Right cardiac atrium (tissue), 5 donors: ENCODE results near the gene INSL3. TPM values are rescaled to one million over a fixed set of nuclear protein-coding genes. Genes with fewer than 3 reads are reported as not detected.

Experiments
- ATAC-seq, 2 donors: fragments of 200-7000 bp; cut with Tn5 transposase; one replicate each; pipeline versions ENCODE4 v1.8.0 to v1.9.1; 2020; ENCODE audit warnings: moderate library complexity in 2 of 2, mild to moderate bottlenecking in 1 of 2
- DNase-seq, 3 donors: peaks; one replicate each; pipeline ENCODE4 v3.0.0-alpha.2; 2020
- H3K27ac ChIP-seq: one replicate; pipeline ENCODE4 v1.5.1; 2013; ENCODE audit warnings: mild to moderate bottlenecking, low read length, control low read depth, moderate library complexity
- H3K27me3 ChIP-seq: one replicate; pipeline ENCODE4 v1.6.1; 2013; ENCODE audit not compliant: control insufficient read depth, insufficient read depth
- H3K4me1 ChIP-seq: one replicate; pipeline ENCODE4 v1.6.1; 2013; ENCODE audit warnings: low read length; ENCODE audit not compliant: control insufficient read depth, insufficient read depth
- H3K4me3 ChIP-seq: one replicate; pipeline ENCODE4 v1.5.1; 2013; ENCODE audit warnings: low read length, control low read depth
- H3K9me3 ChIP-seq: one replicate; pipeline ENCODE4 v1.6.1; 2013; ENCODE audit warnings: low read length; ENCODE audit not compliant: control insufficient read depth
- WGBS: extraction: QIAGEN DNeasy Blood & Tissue Kit; methylation state at CpG from one replicate; pipeline ENCODE4 v1.1.7; 2013; 5-methylcytosine and 5-hydroxymethylcytosine counted together
- intact Hi-C, 4 donors: fragments of 100-400 bp; cut with DNase I; formaldehyde crosslinking; loops; one replicate each; pipeline versions ENCODE4 v1.11.0 to v1.14.0; 2022 to 2023
- long read RNA-seq, 4 donors: library from polyadenylated mRNA; unstranded; transcript quantifications; one replicate each; pipeline ENCODE4 v2.0.0, GENCODE V29; 2020 to 2021
- polyA plus RNA-seq: library from polyadenylated mRNA; stranded (reverse); fragments of 200-250 nt; gene quantifications from one replicate; pipeline ENCODE4 v1.2.3, GENCODE V29; 2013
- total RNA-seq, 4 donors: library from RNA; stranded (reverse); fragmentation: NEBNext Ultra II Directional; extraction: Animal tissue kit (Norgen Biotek cat#: 25700); gene quantifications; one replicate each; pipeline ENCODE4 v1.2.1, GENCODE V29; 2021
- donor health status: healthy with polysubstance abuse.
- donor health status: DM: no; HTN: yes; CAD: no.
- donor health status: DM: no; HTN: no; CAD: no.
- donor health status: DM: no; HTN: yes; CAD: no; lungs with severe emphysema.
- donor health status: DM: yes; HTN: yes; CAD: no.

INSL3 gene, protein sequence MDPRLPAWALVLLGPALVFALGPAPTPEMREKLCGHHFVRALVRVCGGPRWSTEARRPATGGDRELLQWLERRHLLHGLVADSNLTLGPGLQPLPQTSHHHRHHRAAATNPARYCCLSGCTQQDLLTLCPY
- not detected for total RNA-seq
- not detected for polyA plus RNA-seq
- long read RNA-seq, donor 1 = 0 reads
- long read RNA-seq, donor 2 = 0 reads
- long read RNA-seq, donor 3 = 0 reads
- long read RNA-seq, donor 4 = 0 reads

DNA sequence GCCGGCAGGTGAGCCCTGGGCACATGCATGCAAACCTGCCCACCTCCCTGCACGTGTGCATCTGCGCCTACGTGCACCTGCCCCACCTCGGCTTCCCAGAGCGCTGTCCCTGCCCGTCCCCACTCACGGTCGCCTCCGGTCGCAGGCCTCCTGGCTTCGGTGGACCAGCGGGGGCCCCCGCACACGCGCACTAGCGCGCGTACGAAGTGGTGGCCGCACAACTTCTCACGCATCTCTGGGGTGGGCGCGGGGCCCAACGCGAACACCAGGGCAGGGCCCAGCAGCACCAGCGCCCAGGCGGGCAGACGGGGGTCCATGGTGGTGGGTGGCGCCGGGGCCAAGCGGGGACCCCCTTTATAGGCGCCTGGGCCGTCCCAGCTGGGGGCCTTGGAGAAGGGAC, at the start of gene INSL3:
Gene INSL3, minus strand, starts transcription at position 330 of the 400 bp plus-strand sequence. Its CDS starts 13 bp downstream, at position 317.
- WGBS = 64% methylated on average over 34 of the region's 34 CpGs
- no peak for ATAC-seq

DNA sequence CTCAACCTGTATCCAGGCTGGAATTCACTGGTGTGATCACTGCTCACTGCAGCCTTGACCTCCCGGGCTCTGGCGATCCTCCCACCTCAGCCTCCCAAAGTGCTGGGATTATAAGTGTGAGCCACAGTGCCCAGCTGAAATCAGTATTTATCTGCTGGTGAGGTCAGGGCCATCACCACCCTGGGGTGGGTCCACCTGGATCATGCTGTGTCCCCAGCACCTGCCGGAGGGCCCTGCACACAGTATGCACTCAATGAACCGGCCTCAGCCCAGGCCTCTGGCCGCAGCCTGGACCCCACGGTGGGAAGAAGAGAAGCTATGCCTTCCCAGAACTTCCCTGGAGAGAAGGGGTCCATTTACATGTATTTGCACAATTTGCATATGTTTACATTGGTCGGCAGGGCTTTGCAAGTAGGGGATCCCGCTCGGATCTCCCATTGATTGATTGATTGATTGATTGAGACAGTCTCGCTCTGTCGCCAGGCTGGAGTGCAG, 47.8 kb upstream of the INSL3 start:
- H3K4me3 ChIP-seq = no peak overlapping the region
- intact Hi-C loops = loop anchor here in 1 of 4 donors (10.0 kb wide), 1 partner anchor 126 kb away; no protein-coding TSS in a partner anchor
- ATAC-seq (no peak), DNase-seq (no peak)
- H3K27me3 ChIP-seq = no peaks in the 10 kb centered on the region
- H3K4me1 ChIP-seq = no peaks in the 10 kb centered on the region
- WGBS = 35% methylated on average over 11 of the region's 11 CpGs
- no peak overlapping the region for H3K27ac ChIP-seq
- H3K9me3 ChIP-seq = no peaks in the 10 kb centered on the region

More for the DNA sequence above, at the start of gene INSL3:
- H3K27me3 ChIP-seq = no peaks in the 10 kb centered on the region
- no peaks in the 10 kb centered on the region for H3K4me1 ChIP-seq
- H3K9me3 ChIP-seq = no peaks in the 10 kb centered on the region
- no peak within 1 kb of the TSS for H3K4me3 ChIP-seq
- intact Hi-C loops = no loop called here
- no peak within 1 kb of the TSS for H3K27ac ChIP-seq
- no peak for DNase-seq

DNA sequence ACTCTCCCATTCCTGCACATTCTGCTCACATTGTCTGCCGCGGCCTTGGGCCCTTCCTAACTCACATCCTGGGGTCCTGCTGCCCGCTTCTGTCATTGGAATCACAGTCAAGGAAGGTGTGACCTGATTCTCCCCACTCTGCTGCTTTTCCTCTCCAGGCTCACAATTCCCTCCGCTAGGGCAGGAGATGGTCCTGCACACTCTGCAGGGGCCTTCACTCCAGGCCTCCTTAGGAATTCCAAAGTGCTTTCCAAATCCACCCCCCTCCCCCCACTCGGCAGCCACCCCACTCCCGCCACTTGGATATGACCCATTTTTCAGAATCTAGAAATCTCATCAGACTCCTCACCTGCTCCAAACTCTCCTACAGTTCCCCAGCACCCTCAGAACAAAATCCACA, 47.4 kb upstream of the INSL3 start:
- no peak overlapping the region for H3K4me3 ChIP-seq
- H3K27ac ChIP-seq = no peak overlapping the region
- no peaks in the 10 kb centered on the region for H3K9me3 ChIP-seq
- WGBS = 53% methylated on average over 6 of the region's 6 CpGs
- no peak for DNase-seq
- no peaks in the 10 kb centered on the region for H3K4me1 ChIP-seq
- intact Hi-C loops = loop anchor here in 1 of 4 donors (10.0 kb wide), 1 partner anchor 126 kb away; no protein-coding TSS in a partner anchor
- no peaks in the 10 kb centered on the region for H3K27me3 ChIP-seq
- ATAC-seq = no peak

DNA sequence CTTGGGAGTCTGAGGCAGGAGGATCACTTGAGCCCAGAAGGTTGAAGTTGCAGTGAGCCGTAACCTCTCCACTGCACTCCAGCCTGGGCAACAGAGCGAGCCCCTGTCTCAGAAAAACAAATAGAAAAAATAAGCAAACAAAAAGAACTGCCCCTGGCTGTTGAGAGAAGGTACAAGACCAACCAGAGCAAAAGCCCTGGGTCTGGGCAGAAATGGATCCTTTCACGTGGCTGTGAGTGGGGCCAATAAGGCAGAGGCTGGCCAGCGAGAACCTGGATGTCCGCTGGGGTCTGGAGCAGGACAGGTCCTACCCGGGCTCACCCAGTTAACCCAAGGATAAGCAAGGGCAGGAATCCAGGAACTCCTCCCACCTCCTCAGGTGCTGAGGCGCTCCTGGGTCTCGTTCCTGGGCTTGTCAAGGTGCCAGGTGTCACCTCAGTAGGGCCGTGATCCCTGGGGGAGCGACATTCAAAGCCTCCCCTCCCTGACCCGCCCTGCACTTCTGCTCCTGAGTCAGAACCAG, 45.7 kb upstream of the INSL3 start:
- Histone ChIP-seq H3K27me3 (no peaks in the 10 kb centered on the region), H3K27ac (no peak overlapping the region), H3K4me1 (no peaks in the 10 kb centered on the region), H3K4me3 (no peak overlapping the region), H3K9me3 (no peaks in the 10 kb centered on the region)
- intact Hi-C loops = loop anchor here in 1 of 4 donors (10.0 kb wide), 1 partner anchor 128 kb away; no protein-coding TSS in a partner anchor
- DNase-seq (no peak), ATAC-seq (no peak)
- WGBS = 75% methylated on average over 11 of the region's 11 CpGs

DNA sequence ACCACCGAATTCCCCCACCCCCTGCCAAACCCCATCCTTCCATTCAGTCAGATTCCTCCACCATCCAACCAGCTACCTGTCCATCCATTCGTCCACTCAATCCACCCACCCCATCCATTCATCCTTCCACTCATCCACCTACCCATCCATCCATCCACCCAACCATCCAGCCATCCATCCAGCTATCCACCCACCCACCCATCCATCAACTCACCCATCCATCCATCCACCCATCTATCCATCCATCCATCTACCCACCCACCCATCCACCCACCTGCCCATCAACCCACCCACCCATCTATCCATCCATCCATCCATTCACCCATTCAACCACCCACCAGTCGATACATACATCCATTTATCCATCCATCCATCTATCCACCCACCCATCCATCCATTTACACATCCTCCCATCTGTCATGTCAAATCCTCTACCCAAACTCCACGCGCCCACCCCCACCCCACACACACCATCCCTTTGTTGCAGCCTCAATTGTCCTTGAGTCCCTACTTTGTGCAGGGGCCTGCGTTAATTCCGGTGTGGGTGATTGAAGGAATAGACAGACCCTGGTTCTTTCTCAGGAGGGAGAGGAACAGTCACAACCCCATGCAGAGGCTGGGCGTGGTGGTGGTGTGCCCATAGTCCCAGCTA, 45.1 kb upstream of the INSL3 start:
- H3K9me3 ChIP-seq = no peaks in the 10 kb centered on the region
- no peaks in the 10 kb centered on the region for H3K27me3 ChIP-seq
- intact Hi-C loops = loop anchor here in 1 of 4 donors (10.0 kb wide), 1 partner anchor 128 kb away; no protein-coding TSS in a partner anchor
- WGBS = 88% methylated on average over 8 of the region's 8 CpGs
- H3K27ac ChIP-seq = no peak overlapping the region
- no peaks in the 10 kb centered on the region for H3K4me1 ChIP-seq
- DNase-seq (no peak), ATAC-seq (no peak)
- H3K4me3 ChIP-seq = no peak overlapping the region

DNA sequence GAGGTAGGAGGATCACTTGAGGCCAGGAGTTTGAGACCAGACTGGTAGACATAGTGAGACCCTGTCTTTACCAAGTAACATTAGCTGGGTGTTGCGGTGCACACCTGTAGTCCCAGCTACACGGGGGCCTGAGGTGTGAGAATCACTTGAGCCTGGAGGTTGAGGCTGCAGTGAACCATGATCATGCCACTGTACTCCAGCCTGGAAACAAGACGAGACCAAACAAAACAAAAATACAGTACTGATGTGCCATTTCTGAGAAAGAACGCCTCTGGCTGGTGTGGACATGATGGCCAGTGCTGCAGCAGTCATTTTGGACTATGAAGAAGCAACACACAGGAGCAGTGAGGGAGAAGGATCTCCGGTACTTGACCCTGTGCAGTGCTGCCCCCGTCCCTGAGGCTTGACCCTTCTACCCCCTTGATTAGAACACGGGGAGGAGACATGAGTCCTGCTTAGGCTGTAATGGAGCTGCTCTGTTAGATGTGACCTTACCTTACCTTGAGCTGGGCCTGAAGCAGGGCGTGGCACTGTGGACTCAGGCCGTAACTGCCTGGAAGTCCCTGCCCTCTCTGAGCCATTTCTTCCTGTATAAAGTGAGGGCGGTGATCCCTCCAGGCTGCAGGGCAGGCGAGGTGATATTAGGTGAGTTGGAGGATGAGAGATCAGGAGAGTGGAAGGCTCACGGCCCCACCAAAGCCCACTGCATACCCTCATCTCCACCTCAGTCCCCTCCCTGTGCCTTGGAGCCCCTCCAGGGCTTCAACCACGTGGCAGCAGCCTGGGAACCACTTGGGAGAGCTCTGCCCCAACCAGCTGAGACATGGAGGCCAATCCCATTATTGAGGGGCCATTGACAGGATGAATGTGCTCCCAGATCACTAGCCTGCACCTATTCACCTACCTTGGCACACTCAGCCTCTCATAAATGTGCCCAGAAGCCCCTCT, 44.3 kb upstream of the INSL3 start:
- intact Hi-C loops = loop anchor here in 1 of 4 donors (10.0 kb wide), 1 partner anchor 129 kb away; no protein-coding TSS in a partner anchor
- Histone ChIP-seq H3K4me3 (no peak overlapping the region), H3K4me1 (peaks cover 4% of the 10 kb centered on the region), H3K27ac (no peak overlapping the region), H3K9me3 (no peaks in the 10 kb centered on the region), H3K27me3 (no peaks in the 10 kb centered on the region)
- DNase-seq = no peak
- 69% methylated on average over 13 of the region's 13 CpGs for WGBS
- peak in 1 of 2 donors; percentile 20 for ATAC-seq

DNA sequence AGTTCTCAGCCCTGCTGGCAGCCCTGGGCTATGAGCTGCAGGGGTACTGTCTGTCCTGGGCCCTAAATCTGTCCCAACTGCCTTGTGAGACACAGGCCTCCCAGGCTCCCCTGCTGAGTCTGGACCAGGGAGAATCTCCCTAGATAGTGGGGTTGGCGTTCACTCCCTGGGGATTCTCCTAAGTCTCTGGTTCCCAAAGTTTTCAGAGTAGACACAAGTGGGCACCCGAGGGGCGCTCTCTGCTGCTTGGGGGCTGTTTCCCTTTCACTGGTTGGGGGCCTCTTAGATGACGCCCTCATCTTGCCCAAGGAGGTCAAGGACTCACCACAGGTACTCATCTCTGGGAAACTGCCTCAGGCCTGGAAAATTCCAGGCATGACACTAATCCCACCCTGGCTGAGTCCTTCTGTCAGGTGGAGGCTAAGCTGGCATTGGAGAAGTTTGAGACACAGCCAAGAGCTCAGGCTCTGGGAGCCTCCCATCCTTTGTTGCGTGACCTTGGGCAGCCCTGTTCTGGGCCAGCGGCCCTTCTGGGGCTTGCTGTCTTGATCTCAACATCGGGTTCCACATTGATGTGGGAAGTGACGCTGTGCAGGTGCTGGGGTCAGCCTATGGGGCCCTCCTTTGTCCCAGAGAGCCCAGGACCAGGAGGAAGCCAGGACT, 42.3 kb upstream of the INSL3 start:
- Histone ChIP-seq H3K9me3 (no peaks in the 10 kb centered on the region), H3K27ac (no peak overlapping the region), H3K27me3 (no peaks in the 10 kb centered on the region), H3K4me1 (peaks cover 5% of the 10 kb centered on the region), H3K4me3 (no peak overlapping the region)
- DNase-seq (no peak), ATAC-seq (no peak)
- 72% methylated on average over 8 of the region's 8 CpGs for WGBS
- intact Hi-C loops = loop anchor here in 1 of 4 donors (10.0 kb wide), 1 partner anchor 131 kb away; no protein-coding TSS in a partner anchor

DNA sequence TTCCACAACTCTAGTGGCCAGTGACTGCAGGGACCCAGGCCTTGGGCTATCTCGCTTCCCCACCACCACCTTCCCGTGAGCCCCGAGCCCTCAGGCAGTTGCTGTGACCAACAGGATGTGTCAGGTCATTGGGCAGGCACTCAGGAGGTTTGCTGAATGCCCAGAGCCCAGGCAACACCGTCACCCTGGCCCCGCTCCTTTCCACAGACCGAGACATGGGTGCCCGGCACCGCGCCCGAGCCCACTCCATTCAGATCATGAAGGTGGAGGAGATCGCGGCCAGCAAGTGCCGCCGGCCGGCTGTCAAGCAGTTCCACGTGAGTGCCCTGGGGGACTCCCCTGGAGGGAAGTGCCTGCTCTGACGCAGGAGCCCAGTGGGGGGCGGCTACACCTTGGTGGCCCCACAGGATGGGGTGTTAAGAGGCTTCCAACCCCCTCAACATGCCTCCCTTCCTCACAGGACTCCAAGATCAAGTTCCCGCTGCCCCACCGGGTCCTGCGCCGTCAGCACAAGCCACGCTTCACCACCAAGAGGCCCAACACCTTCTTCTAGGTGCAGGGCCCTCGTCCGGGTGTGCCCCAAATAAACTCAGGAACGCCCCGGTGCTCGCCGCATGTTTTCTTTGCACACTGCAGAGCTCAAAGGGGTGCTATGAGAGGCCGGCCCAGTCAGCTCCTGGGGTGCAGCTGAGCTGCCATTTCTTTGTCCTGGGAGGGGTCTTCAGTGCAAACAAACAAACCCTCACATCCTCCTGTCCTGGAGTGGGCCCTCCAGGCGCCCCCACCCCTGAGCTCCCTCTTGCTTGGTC, 41.6 kb upstream of the INSL3 start:
- DNase-seq (no peak), ATAC-seq (no peak)
- Histone ChIP-seq H3K27ac (no peak overlapping the region), H3K27me3 (no peaks in the 10 kb centered on the region), H3K4me3 (no peak overlapping the region), H3K9me3 (no peaks in the 10 kb centered on the region), H3K4me1 (peaks cover 5% of the 10 kb centered on the region)
- intact Hi-C loops = loop anchor here in 1 of 4 donors (10.0 kb wide), 1 partner anchor 132 kb away; no protein-coding TSS in a partner anchor
- WGBS = 85% methylated on average over 31 of the region's 31 CpGs

DNA sequence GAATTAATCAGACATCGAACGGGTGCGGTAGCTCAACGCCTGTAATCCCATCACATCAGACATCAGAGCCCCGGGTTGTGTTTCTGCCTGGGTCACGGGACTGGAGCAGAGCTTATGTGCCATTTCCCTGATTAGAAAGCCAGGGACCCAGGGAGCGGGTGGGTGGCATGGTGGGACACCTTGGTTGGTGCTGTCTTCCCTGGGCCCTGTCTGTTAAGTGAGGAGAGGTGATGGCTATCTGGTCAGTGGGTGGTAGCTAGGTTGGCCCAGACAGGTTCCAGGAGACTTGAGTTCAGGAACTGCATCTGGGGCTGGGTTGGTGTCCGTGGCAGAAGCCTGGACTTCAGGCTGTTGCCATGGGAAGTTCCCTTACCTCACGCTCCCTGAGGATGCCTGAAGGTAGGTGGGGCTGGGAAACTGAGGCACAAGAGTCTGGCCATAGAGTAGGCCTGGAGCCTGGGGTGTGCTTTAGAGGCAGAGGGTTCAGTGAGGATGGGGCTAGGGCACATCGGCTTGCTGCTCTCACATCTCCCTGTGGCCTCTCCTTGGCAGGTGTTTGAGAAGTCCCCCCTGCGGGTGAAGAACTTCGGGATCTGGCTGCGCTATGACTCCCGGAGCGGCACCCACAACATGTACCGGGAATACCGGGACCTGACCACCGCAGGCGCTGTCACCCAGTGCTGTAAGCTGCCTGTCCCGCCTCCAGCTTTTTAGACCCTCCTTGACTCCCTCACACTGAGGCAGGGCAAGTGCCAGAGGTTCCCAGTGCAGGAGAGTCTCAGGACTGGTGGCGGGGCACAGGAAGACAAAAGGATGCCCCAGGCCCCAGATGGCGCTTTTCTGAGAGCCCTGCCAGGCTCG, 40.5 kb upstream of the INSL3 start:
- Histone ChIP-seq H3K9me3 (no peaks in the 10 kb centered on the region), H3K27me3 (no peaks in the 10 kb centered on the region), H3K27ac (no peak overlapping the region), H3K4me3 (no peak overlapping the region), H3K4me1 (peaks cover 5% of the 10 kb centered on the region)
- ATAC-seq (no peak), DNase-seq (no peak)
- 84% methylated on average over 23 of the region's 23 CpGs for WGBS
- intact Hi-C loops = loop anchor here in 1 of 4 donors (10.0 kb wide), 1 partner anchor 133 kb away; no protein-coding TSS in a partner anchor
